Breast epithelium (tissue), 4 donors: ENCODE results near the gene ELOVL2. TPM values are rescaled to one million over a fixed set of nuclear protein-coding genes. Genes with fewer than 3 reads are reported as not detected.

ENCODE experiments used
- DNase-seq, 2 donors: peaks; one replicate each; pipeline ENCODE4 v3.0.0-alpha.2; 2019; ENCODE audit warnings: low spot score in 2 of 2
- H3K27ac ChIP-seq, 2 donors: fragments of 200-600 bp; sonication (generic) in 1 of 2; one replicate each; pipeline ENCODE4 v1.5.1; 2016 to 2019; ENCODE audit warnings: mild to moderate bottlenecking in 1 of 2
- H3K27me3 ChIP-seq, 2 donors: fragments of 200-600 bp; sonication (generic) in 1 of 2; one replicate each; pipeline versions ENCODE4 v1.5.1 to v1.6.0; 2017 to 2019; ENCODE audit warnings: control low read depth in 1 of 2, mild to moderate bottlenecking in 1 of 2
- H3K36me3 ChIP-seq: fragments of 200-600 bp; one replicate; pipeline ENCODE4 v1.5.1; 2019
- H3K4me1 ChIP-seq, 2 donors: fragments of 200-600 bp; sonication (generic); one replicate each; pipeline ENCODE4 v1.5.1; 2016 to 2019; ENCODE audit warnings: control low read depth in 1 of 2
- H3K4me3 ChIP-seq, 3 donors: fragments of 200-600 bp; sonication (generic); 1 replicate in 2 of 3; 2 replicates in 1 of 3; pipeline ENCODE4 v1.5.1; 2016 to 2019; ENCODE audit warnings: mild to moderate bottlenecking in 3 of 3, moderate library complexity in 2 of 3
- H3K9me3 ChIP-seq, 2 donors: fragments of 200-600 bp; sonication (generic) in 1 of 2; one replicate each; pipeline ENCODE4 v1.5.1; 2016 to 2019; ENCODE audit warnings: control low read depth in 1 of 2
- POLR2A ChIP-seq: fragments of 450-650 bp; IDR thresholded peaks from one replicate; pipeline ENCODE4 v1.6.1; 2016; ENCODE audit warnings: antibody characterized with exemption, mild to moderate bottlenecking, moderate library complexity
- POLR2AphosphoS5 ChIP-seq, 3 donors: sonication (generic); formaldehyde crosslinking; IDR thresholded peaks; one replicate each; pipeline ENCODE4 v1.6.1; 2017; ENCODE audit warnings: antibody characterized with exemption in 3 of 3
- intact Hi-C: fragments of 100-400 bp; cut with DNase I; formaldehyde crosslinking; loops from one replicate; pipeline ENCODE4 v1.15.1; 2023; ENCODE audit warnings: low total_unique reads
- total RNA-seq, 3 donors: library from RNA; depleted of rRNA; stranded (reverse); fragments of >200 nt; gene quantifications; one replicate each; pipeline ENCODE4 v1.1.0, GENCODE V29; 2016
- TF ChIP-seq, protein P1 (sequence below), 3 donors: fragments of 450-650 bp; IDR thresholded peaks; one replicate each; pipeline ENCODE4 v1.5.1; 2016 to 2017; ENCODE audit warnings: antibody characterized with exemption in 3 of 3, mild to moderate bottlenecking in 3 of 3, moderate library complexity in 3 of 3

Gene ELOVL2
- total RNA-seq, 3 donors from 2014 or later = 0.64 to 11.1 (median 2.6) TPM

GRCh38 chr6:10976571-10976970 lies 67.5 kb downstream of the ELOVL2 start:
- Histone ChIP-seq H3K36me3 (no peaks in the 10 kb centered on the region), H3K27me3 (no peaks in the 10 kb centered on the region), H3K27ac (no peak overlapping the region), H3K4me3 (no peak overlapping the region), H3K4me1 (no peaks in the 10 kb centered on the region), H3K9me3 (no peaks in the 10 kb centered on the region)
- DNase-seq = no peak
- TF ChIP-seq POLR2AphosphoS5 (IDR thresholded peaks at IDR 0.05) = no peak
- no peak for TF ChIP-seq POLR2A
- TF ChIP-seq, protein P1, sequence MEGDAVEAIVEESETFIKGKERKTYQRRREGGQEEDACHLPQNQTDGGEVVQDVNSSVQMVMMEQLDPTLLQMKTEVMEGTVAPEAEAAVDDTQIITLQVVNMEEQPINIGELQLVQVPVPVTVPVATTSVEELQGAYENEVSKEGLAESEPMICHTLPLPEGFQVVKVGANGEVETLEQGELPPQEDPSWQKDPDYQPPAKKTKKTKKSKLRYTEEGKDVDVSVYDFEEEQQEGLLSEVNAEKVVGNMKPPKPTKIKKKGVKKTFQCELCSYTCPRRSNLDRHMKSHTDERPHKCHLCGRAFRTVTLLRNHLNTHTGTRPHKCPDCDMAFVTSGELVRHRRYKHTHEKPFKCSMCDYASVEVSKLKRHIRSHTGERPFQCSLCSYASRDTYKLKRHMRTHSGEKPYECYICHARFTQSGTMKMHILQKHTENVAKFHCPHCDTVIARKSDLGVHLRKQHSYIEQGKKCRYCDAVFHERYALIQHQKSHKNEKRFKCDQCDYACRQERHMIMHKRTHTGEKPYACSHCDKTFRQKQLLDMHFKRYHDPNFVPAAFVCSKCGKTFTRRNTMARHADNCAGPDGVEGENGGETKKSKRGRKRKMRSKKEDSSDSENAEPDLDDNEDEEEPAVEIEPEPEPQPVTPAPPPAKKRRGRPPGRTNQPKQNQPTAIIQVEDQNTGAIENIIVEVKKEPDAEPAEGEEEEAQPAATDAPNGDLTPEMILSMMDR (IDR thresholded peaks at IDR 0.05) = no peak
- intact Hi-C loops = loop anchor here (5.0 kb wide), 1 partner anchor 941 kb away; no protein-coding TSS in a partner anchor

DNA sequence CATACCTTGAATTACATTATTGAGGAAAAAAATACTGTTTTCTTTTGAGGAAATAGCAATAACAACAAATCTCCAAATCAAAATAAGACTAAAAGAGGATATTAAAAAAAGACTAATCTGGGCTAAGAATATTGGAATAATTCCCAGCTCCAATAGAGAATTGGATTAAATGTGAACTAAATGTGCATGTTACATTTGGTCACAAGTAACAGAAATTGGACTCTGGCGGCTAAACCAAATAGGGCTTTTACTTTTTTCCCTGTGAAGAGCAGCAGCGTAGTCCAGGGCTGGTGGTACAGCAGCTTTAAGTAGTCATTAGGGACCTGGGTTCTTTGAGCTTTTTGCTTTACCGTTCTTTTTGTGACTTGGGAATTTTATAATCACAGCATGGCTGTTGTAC lies 71.9 kb downstream of the ELOVL2 start:
- H3K4me1 ChIP-seq = no peaks in the 10 kb centered on the region
- no peak for DNase-seq
- H3K27ac ChIP-seq = no peak overlapping the region
- no peaks in the 10 kb centered on the region for H3K9me3 ChIP-seq
- no peaks in the 10 kb centered on the region for H3K36me3 ChIP-seq
- intact Hi-C loops = no loop called here
- TF ChIP-seq, protein P1 (IDR thresholded peaks at IDR 0.05) = no peak
- TF ChIP-seq POLR2A = no peak
- no peak for TF ChIP-seq POLR2AphosphoS5 (IDR thresholded peaks at IDR 0.05)
- no peaks in the 10 kb centered on the region for H3K27me3 ChIP-seq
- H3K4me3 ChIP-seq = no peak overlapping the region

- intact Hi-C loops = no loop called here
- Histone ChIP-seq H3K36me3 (no peaks in the 10 kb centered on the region), H3K4me3 (no peak overlapping the region), H3K27me3 (no peaks in the 10 kb centered on the region), H3K9me3 (peaks cover 0 to 6% of the 10 kb centered on the region in 2 donors), H3K27ac (no peak overlapping the region), H3K4me1 (no peaks in the 10 kb centered on the region)
- DNase-seq = no peak
- no peak for TF ChIP-seq POLR2AphosphoS5 (IDR thresholded peaks at IDR 0.05)
- TF ChIP-seq, protein P1 (IDR thresholded peaks at IDR 0.05) = no peak
- TF ChIP-seq POLR2A = no peak
These were observed 73.4 kb downstream of the ELOVL2 start for GRCh38 chr6:10970731-10971130.

- intact Hi-C loops = no loop called here
- Histone ChIP-seq H3K27me3 (no peaks in the 10 kb centered on the region), H3K36me3 (no peaks in the 10 kb centered on the region), H3K4me3 (no peak overlapping the region), H3K4me1 (no peaks in the 10 kb centered on the region), H3K9me3 (peaks cover 0 to 10% of the 10 kb centered on the region in 2 donors), H3K27ac (no peak overlapping the region)
- no peak for DNase-seq
- TF ChIP-seq POLR2AphosphoS5 (IDR thresholded peaks at IDR 0.05) (no peak), POLR2A (no peak)
- TF ChIP-seq, protein P1 (IDR thresholded peaks at IDR 0.05) = no peak
These were observed 75.3 kb downstream of the ELOVL2 start for GRCh38 chr6:10968776-10969175.

GRCh38 chr6:10964684-10965083 lies 79.4 kb downstream of the ELOVL2 start:
- no peaks in the 10 kb centered on the region for H3K27me3 ChIP-seq
- TF ChIP-seq POLR2AphosphoS5 (IDR thresholded peaks at IDR 0.05) (no peak), POLR2A (no peak)
- TF ChIP-seq, protein P1 (IDR thresholded peaks at IDR 0.05) = no peak

More at GRCh38 chr6:10964684-10965083, 79.4 kb downstream of the ELOVL2 start:
- Histone ChIP-seq H3K4me3 (no peak overlapping the region), H3K36me3 (no peaks in the 10 kb centered on the region), H3K9me3 (peaks cover 0 to 10% of the 10 kb centered on the region in 2 donors), H3K4me1 (no peaks in the 10 kb centered on the region), H3K27ac (no peak overlapping the region)
- intact Hi-C loops = no loop called here
- no peak for DNase-seq
